ENCODE data around the gene FAIM.

DNA sequence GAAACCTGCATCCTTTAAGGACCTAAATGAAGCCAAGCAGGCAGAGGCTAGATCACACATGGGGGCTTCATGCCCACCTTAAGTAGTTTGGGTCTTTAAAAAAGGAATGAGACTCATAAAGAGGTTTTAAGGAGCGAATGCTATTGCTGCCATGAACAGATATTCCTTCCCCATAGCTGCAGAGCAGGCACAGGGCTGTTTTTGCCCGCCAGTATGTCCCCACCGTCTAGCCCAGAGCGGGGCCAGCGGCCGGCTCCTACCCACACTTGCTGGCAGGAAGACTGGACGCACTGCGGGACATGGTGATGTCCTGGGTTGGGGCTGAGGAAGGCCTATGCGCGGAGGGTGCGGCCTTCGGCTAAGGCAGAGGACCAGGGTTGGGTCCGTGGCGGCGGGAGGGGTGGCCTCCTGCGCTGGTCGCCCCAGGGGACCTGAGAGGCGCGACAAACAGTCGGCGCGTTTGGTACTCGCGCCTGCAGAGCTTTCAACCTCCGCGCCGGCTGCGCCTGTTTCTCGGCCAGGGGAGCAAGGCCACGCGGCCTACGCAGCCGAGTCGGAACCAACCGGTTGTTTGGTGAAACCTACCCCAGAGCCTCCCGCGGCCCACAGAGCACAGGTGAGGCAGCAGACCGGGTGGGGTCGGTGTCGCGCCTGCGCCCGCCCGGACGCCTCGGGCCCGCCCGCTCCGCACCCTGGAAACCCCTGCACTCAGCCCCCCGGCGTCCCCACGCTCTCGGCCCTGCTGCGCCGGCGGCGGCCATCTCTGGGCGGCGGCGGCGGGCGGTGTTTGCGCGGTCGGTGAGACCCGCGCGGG lies at the start of gene FAIM:
- TF ChIP-seq, protein P1, sequence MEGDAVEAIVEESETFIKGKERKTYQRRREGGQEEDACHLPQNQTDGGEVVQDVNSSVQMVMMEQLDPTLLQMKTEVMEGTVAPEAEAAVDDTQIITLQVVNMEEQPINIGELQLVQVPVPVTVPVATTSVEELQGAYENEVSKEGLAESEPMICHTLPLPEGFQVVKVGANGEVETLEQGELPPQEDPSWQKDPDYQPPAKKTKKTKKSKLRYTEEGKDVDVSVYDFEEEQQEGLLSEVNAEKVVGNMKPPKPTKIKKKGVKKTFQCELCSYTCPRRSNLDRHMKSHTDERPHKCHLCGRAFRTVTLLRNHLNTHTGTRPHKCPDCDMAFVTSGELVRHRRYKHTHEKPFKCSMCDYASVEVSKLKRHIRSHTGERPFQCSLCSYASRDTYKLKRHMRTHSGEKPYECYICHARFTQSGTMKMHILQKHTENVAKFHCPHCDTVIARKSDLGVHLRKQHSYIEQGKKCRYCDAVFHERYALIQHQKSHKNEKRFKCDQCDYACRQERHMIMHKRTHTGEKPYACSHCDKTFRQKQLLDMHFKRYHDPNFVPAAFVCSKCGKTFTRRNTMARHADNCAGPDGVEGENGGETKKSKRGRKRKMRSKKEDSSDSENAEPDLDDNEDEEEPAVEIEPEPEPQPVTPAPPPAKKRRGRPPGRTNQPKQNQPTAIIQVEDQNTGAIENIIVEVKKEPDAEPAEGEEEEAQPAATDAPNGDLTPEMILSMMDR (IDR thresholded peaks at IDR 0.05): no peak
- TF ChIP-seq POLR2A (IDR thresholded peaks at IDR 0.05): no peak
- no peak for TF ChIP-seq EP300 (IDR thresholded peaks at IDR 0.05)
